ENCODE results near the gene ASGR2.
"Not testable (repeated sequence)": the region's sequence is repeated elsewhere in the genome, so short reads cannot be mapped to it uniquely, and the experiment has no call there.

DNA sequence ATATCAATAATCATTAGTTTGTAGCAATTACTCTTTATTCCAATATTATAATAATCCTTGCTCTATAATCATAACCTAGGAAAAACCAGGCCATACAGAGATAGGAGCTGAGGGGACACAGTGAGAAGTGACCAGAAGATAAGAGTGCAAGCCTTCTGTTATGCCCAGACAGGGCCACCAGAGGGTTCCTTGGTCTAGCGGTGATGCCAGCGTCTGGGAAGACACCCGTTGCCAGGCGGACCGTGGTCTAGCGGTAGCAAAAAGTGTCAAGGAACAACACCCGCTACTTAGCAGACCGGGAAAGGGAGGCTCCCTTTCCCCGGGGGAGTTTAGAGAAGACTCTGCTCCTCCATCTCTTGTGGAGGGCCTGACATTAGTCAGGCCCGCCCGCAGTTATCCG is 11.8 kb upstream of the ASGR2 start:
- TF ChIP-seq, protein P1, sequence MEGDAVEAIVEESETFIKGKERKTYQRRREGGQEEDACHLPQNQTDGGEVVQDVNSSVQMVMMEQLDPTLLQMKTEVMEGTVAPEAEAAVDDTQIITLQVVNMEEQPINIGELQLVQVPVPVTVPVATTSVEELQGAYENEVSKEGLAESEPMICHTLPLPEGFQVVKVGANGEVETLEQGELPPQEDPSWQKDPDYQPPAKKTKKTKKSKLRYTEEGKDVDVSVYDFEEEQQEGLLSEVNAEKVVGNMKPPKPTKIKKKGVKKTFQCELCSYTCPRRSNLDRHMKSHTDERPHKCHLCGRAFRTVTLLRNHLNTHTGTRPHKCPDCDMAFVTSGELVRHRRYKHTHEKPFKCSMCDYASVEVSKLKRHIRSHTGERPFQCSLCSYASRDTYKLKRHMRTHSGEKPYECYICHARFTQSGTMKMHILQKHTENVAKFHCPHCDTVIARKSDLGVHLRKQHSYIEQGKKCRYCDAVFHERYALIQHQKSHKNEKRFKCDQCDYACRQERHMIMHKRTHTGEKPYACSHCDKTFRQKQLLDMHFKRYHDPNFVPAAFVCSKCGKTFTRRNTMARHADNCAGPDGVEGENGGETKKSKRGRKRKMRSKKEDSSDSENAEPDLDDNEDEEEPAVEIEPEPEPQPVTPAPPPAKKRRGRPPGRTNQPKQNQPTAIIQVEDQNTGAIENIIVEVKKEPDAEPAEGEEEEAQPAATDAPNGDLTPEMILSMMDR (IDR thresholded peaks at IDR 0.05), result not testable (repeated sequence)
- not testable (repeated sequence) for TF ChIP-seq EP300, POLR2AphosphoS5 (IDR thresholded peaks at IDR 0.05)
